Hematopoietic multipotent progenitor cell treated with erythropoietin and hydrocortisone succinate and interleukin-3 and kit ligand, for 6 days (in vitro differentiated cells): Measurements from ENCODE around the gene TBC1D22A.

Experiments used
- DNase-seq: peaks from one replicate; pipeline ENCODE4 v3.0.0-alpha.2; 2015

Gene TBC1D22A

DNA sequence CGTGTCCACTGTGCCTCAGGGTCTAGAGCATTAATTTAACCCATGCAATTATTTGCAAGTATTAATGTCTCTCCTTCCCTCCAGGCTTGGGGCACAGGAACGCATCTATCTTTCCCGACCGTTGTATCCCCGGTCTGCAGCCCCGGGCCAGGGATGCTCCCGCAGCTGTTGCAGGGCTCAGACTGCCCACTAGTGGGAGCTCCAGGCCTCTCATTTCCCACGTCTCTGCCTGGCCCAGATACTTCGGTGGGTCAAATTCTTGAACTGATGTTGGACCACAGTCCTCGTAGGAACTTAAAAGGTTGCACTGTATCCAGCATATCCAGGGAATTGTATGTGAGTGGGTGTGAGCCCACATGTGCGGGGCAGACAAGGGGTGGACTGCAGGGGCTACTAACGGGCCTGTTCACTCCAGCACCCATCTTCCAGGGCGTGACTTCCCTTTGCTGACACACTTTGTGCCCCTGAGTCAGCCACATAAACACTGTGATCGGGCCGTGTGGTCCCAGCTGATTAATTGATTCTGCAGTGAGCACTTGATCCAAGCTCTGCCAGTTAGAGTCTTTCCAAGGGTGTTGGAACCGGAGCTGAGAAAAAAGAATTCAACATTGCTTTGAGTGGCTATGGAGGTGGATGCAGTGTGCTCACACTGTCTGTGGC lies 451.3 kb downstream of the TBC1D22A start:
- peak; percentile 67 for DNase-seq

DNA sequence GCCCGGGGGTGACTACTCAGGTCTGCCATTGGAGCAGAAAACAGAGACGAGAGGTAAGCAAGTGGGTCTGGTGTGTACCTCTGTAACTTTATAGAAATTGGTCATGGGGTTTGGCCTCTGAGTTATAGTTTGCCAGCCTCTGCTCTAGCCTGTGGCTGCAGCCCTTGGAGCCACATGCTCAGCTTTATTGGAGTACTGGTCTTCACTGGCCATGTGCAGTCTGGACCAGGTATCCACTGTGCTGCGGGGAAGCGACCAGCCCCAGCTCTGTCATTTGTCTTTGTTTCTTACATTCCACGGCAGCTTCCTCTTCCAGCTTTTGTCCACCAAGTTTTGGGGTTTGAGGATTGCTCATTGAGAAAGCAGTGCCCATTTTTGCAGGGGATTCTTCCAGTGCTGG lies 453.4 kb downstream of the TBC1D22A start:
- DNase-seq: no peak

DNA sequence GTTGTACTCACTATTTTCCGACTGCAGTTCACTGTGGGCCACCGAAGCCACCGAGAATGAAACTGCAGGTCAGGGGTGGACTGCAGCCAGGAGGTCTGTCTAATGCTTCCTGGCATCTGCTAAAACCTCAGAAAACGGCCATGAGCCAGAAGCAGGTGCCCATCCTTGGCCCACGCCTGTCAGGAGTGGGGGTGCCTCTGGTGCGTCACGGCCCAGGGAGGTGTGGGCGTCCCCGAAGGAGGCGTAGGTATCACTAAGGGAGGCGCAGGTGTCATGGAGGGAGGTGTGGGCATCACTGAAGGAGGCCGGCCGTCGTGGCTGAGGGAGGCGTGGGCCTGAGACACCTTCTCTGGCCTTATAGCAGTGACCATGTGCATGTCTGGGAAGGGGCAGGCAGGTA lies 456.2 kb downstream of the TBC1D22A start:
- DNase-seq: no peak

DNA sequence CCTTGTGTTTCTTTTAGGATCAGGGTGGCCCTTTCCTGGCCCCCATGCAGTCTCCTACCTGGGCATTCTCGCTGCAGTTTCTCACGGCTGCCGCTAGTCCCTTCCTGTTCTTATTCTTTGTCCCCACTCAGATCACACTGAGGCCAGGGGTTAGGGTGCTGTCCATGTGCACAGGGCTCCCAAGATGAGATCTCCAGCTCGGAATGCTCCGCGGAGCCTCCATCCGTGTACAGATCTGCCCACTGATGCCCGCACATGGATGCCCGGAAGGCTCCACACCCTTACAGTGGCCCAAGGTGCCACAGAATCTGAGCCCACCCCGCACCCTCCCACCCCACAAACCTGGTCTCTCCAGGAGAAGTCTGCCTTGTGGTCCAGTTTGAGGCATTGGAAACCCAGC lies 457.3 kb downstream of the TBC1D22A start:
- no peak for DNase-seq

DNA sequence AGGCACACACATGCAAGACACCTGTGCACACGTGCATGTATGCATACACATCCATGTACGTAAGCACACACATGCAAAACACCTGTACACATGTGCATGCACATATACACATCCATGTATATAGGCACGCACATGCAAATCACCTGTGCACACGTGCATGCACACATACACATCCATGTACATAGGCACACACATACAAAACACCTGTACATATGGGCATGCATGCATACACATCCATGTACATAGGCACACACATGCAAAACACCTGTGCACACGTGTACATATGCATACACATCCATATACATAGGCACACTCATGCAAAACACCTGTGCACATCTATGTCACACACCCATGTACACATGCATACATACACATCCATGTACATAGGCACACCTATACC lies 458.3 kb downstream of the TBC1D22A start:
- DNase-seq: no peak

DNA sequence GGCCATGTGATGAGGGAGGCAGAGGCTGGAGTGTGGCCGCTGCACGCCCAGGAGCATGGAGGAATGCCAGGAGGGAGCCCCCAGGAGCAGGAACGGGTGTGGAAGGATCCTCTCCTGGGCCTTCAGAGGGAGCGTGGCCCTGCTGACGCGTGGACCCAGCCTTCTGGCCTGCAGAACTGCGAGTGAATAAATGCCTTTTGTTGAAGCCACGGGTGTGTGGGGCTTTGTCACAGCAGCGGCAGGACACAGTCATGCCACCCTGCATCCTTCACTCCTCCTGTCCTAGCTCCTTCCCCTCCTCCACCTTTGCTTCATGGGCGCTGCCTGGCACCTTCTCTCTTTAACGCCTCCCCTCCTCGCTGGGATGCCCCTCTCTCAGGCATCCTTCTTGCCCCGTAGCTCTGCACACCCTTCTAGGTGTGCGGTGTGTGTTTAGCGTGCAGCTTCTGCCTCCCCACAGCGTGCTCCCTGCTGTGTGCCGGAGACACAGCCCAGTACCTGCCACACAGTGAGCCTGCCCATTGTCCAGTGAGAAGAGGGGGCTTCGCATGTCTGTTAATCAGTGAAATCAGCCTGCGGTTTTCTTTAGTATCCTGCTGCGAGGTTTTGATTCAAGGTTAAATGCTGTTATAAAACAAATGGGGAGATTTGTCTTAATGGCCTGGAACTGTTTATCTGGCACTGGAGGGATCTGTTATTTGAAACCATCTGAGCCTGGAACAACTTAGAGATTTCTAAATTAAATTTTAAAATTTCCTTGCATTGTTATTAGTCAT lies 459.6 kb downstream of the TBC1D22A start:
- no peak for DNase-seq
